ENCODE measurements around the gene WASHC3. TPM values are rescaled to one million over a fixed set of nuclear protein-coding genes. Genes with fewer than 3 reads are reported as not detected.

Gene WASHC3
- polyA plus RNA-seq, 1 donor (not counting 4 experiments of a cell fraction or from before 2014, with no cell fraction given) = 91.0 TPM

- DNase-seq (ENCODE audit: low read depth, low spot score) (no peak), FAIRE-seq (no peak)
- TF ChIP-seq EZH2 (IDR thresholded peaks at IDR 0.05; ENCODE audit: low read length) (no peak), CTCF (optimal IDR thresholded peaks at IDR 0.05 in 1 of 3, IDR thresholded peaks at IDR 0.05 in 1 of 3, conservative IDR thresholded peaks at IDR 0.05 in 1 of 3; ENCODE audit: extremely low read depth in 1 of 3, insufficient read depth in 2 of 3, low read length in 3 of 3) (no peak)
- no peaks in the 10 kb centered on the region for H3K27me3 ChIP-seq (ENCODE audit: control insufficient read depth, extremely low read depth, insufficient read depth, low read length)
- H2AFZ ChIP-seq (ENCODE audit: control insufficient read depth, low read length) = no peak overlapping the region
- no peaks in the 10 kb centered on the region for H3K9me1 ChIP-seq (ENCODE audit: control insufficient read depth, extremely low read depth, insufficient read depth, low read length)
- H3K9me3 ChIP-seq (ENCODE audit: control insufficient read depth, low read depth, low read length) = no peaks in the 10 kb centered on the region
- dilution Hi-C loops (cut with MboI; ENCODE audit: extremely low pct_ligation_motif_present, low sequenced_read_pairs) = no loop called here
- H3K4me1 ChIP-seq (ENCODE audit: control insufficient read depth, extremely low read depth, insufficient read depth, low read length) = no peaks in the 10 kb centered on the region
- no peak overlapping the region for H3K9ac ChIP-seq (ENCODE audit: control insufficient read depth, extremely low read depth, insufficient read depth, low read length)
- no peak overlapping the region for H3K4me2 ChIP-seq (ENCODE audit: control insufficient read depth, extremely low read depth, insufficient read depth, low read depth, low read length)
- no peaks in the 10 kb centered on the region for H3K79me2 ChIP-seq (ENCODE audit: control insufficient read depth, insufficient read depth, low read length)
- H3K36me3 ChIP-seq (ENCODE audit: control insufficient read depth in 2 of 2, extremely low read depth in 1 of 2, insufficient read depth in 2 of 2, low read length in 2 of 2) = peaks cover 0 to 5% of the 10 kb centered on the region in 2 experiments
- H4K20me1 ChIP-seq (ENCODE audit: control insufficient read depth, extremely low read depth, insufficient read depth, low read length) = no peaks in the 10 kb centered on the region
- H3K4me3 ChIP-seq (ENCODE audit: control insufficient read depth in 2 of 3, extremely low read depth in 1 of 3, insufficient read depth in 2 of 3, low read depth in 1 of 3, low read length in 3 of 3) = no peak overlapping the region
- H3K27ac ChIP-seq (ENCODE audit: control insufficient read depth, insufficient read depth, low read length) = no peak overlapping the region
Observed at GRCh38 chr12:102008615-102009126, 53.1 kb downstream of the WASHC3 start.

- H3K9me1 ChIP-seq (ENCODE audit: control insufficient read depth, extremely low read depth, insufficient read depth, low read length) = no peaks in the 10 kb centered on the region
- H4K20me1 ChIP-seq (ENCODE audit: control insufficient read depth, extremely low read depth, insufficient read depth, low read length) = no peaks in the 10 kb centered on the region
- DNase-seq (ENCODE audit: low read depth, low spot score) (no peak), FAIRE-seq (no peak)
- dilution Hi-C loops (cut with MboI; ENCODE audit: extremely low pct_ligation_motif_present, low sequenced_read_pairs) = no loop called here
- H3K79me2 ChIP-seq (ENCODE audit: control insufficient read depth, insufficient read depth, low read length) = no peaks in the 10 kb centered on the region
- no peak overlapping the region for H3K4me3 ChIP-seq (ENCODE audit: control insufficient read depth in 2 of 3, extremely low read depth in 1 of 3, insufficient read depth in 2 of 3, low read depth in 1 of 3, low read length in 3 of 3)
- no peaks in the 10 kb centered on the region for H3K9me3 ChIP-seq (ENCODE audit: control insufficient read depth, low read depth, low read length)
- H3K4me2 ChIP-seq (ENCODE audit: control insufficient read depth, extremely low read depth, insufficient read depth, low read depth, low read length) = no peak overlapping the region
- H3K27me3 ChIP-seq (ENCODE audit: control insufficient read depth, extremely low read depth, insufficient read depth, low read length) = no peaks in the 10 kb centered on the region
- H3K36me3 ChIP-seq (ENCODE audit: control insufficient read depth in 2 of 2, extremely low read depth in 1 of 2, insufficient read depth in 2 of 2, low read length in 2 of 2) = no peaks in the 10 kb centered on the region
- no peak overlapping the region for H3K9ac ChIP-seq (ENCODE audit: control insufficient read depth, extremely low read depth, insufficient read depth, low read length)
- no peak for TF ChIP-seq EZH2 (IDR thresholded peaks at IDR 0.05; ENCODE audit: low read length)
- no peak for TF ChIP-seq CTCF (optimal IDR thresholded peaks at IDR 0.05 in 1 of 3, IDR thresholded peaks at IDR 0.05 in 1 of 3, conservative IDR thresholded peaks at IDR 0.05 in 1 of 3; ENCODE audit: extremely low read depth in 1 of 3, insufficient read depth in 2 of 3, low read length in 3 of 3)
- no peak overlapping the region for H2AFZ ChIP-seq (ENCODE audit: control insufficient read depth, low read length)
- no peak overlapping the region for H3K27ac ChIP-seq (ENCODE audit: control insufficient read depth, insufficient read depth, low read length)
- no peaks in the 10 kb centered on the region for H3K4me1 ChIP-seq (ENCODE audit: control insufficient read depth, extremely low read depth, insufficient read depth, low read length)
Observed at GRCh38 chr12:102005256-102005655, 56.5 kb downstream of the WASHC3 start.
